ENCODE measurements around the gene TP53RK. TPM values are rescaled to one million over a fixed set of nuclear protein-coding genes. Genes with fewer than 3 reads are reported as not detected.

The TP53RK gene
- total RNA-seq, 1 experiment from 2014 or later: 12.4 TPM

GRCh38 chr20:46651091-46651962, 37.9 kb downstream of the TP53RK start, which contains the start of gene SLC13A3 (continued):
- TF ChIP-seq PRDM15 (CRISPR knock-in tag; IDR thresholded peaks at IDR 0.05) (no peak), CBFB (CRISPR knock-in tag; IDR thresholded peaks at IDR 0.05; ENCODE audit: low read depth) (no peak), MXD4 (CRISPR knock-in tag; IDR thresholded peaks at IDR 0.05; ENCODE audit: borderline replicate concordance) (no peak), ATF2 (CRISPR knock-in tag; IDR thresholded peaks at IDR 0.05; ENCODE audit: borderline replicate concordance, low read depth) (no peak)

GRCh38 chr20:46650575-46651090, 38.6 kb downstream of the TP53RK start:
- POLR2A ChIA-PET: no interaction called here
- peaks cover 32% of the 10 kb centered on the region for H3K27me3 Mint-ChIP-seq (ENCODE audit: low read depth)

More at GRCh38 chr20:46650575-46651090, 38.6 kb downstream of the TP53RK start:
- TF ChIP-seq ZNF512 (CRISPR knock-in tag; IDR thresholded peaks at IDR 0.05; ENCODE audit: borderline replicate concordance): no peak
- TF ChIP-seq ZNF219 (CRISPR knock-in tag; IDR thresholded peaks at IDR 0.05; ENCODE audit: borderline replicate concordance): no peak
- no peak for TF ChIP-seq USF2 (CRISPR knock-in tag; IDR thresholded peaks at IDR 0.05)
- no peak for TF ChIP-seq PREB (CRISPR knock-in tag; IDR thresholded peaks at IDR 0.05; ENCODE audit: borderline replicate concordance)
- peak; percentile 56; the same call in 1 of the 2 replicates for TF ChIP-seq ZNF121 (CRISPR knock-in tag; IDR thresholded peaks at IDR 0.05)
- 0 out of 2 replicates have a peak, but pooled peaks have one; percentile 6 for TF ChIP-seq GTF2I (CRISPR knock-in tag; conservative IDR thresholded peaks at IDR 0.05)
- TF ChIP-seq SMAD4 (CRISPR knock-in tag; IDR thresholded peaks at IDR 0.05): no peak
- TF ChIP-seq ELF4 (CRISPR knock-in tag; IDR thresholded peaks at IDR 0.05; ENCODE audit: low read depth): no peak
- 0 out of 2 replicates have a peak, but pooled peaks cover 3% of the 10 kb centered on the region for H3K36me3 Mint-ChIP-seq
- H3K4me1 Mint-ChIP-seq: peaks cover 10% of the 10 kb centered on the region
- H3K4me3 Mint-ChIP-seq: peak overlapping the region; percentile 72
- peaks cover 4% of the 10 kb centered on the region; the same call in 1 of the 2 replicates for H3K9me3 Mint-ChIP-seq
- no peak overlapping the region for H3K27ac Mint-ChIP-seq
- no peak for DNase-seq (ENCODE audit: low spot score)
- CTCF ChIA-PET: interaction anchor here (0.6 to 2.0 kb wide), 5 partner anchors 18 to 112 kb away, joined by 3 to 6 read pairs (median 4); no protein-coding TSS in a partner anchor
- no peak for ATAC-seq
